Activated T-helper 1 cell treated with anti-CD3 and anti-CD28 coated beads, Interleukin-12 subunit alpha, Interleukin-12 subunit beta, Interleukin-2, Interleukin-4 antibody, amounts not matched to agents 30 ng/mL and 10 ng/mL and 1 ng/mL, durations not matched to agents 14 hours and 24 hours and 36 hours (primary cell): ENCODE data around the gene STAT1. TPM values are rescaled to one million over a fixed set of nuclear protein-coding genes. Genes with fewer than 3 reads are reported as not detected.
A peak's percentile ranks its signal among the peaks of the same experiment; 100 is the strongest.

Experiments used
- DNase-seq: peaks from one replicate; pipeline ENCODE4 v3.0.0; 2021; ENCODE audit warnings: low spot score
- H3K27ac Mint-ChIP-seq: one replicate; pipeline ENCODE4 v1.8.0; 2021; ENCODE audit warnings: mild to moderate bottlenecking, mixed read lengths
- H3K27me3 Mint-ChIP-seq: one replicate; pipeline ENCODE4 v1.8.0; 2022; ENCODE audit warnings: mild to moderate bottlenecking, moderate library complexity, mixed read lengths; ENCODE audit not compliant: insufficient read depth
- H3K36me3 Mint-ChIP-seq: one replicate; pipeline ENCODE4 v1.8.0; 2021; ENCODE audit warnings: low read depth, mixed read lengths
- H3K4me1 Mint-ChIP-seq: one replicate; pipeline ENCODE4 v1.8.0; 2021; ENCODE audit warnings: low read depth, mixed read lengths
- H3K4me3 Mint-ChIP-seq: one replicate; pipeline ENCODE4 v1.8.0; 2021; ENCODE audit warnings: mild to moderate bottlenecking, moderate library complexity, mixed read lengths
- H3K9me3 Mint-ChIP-seq: one replicate; pipeline ENCODE4 v1.8.0; 2021; ENCODE audit warnings: mixed read lengths
- intact Hi-C: fragments of 100-400 bp; cut with micrococcal nuclease; formaldehyde crosslinking; loops from one replicate; pipeline ENCODE4 v1.15.1; 2024
- total RNA-seq: library from RNA; stranded (reverse); gene quantifications from 2 replicates; pipeline ENCODE4 v1.2.3, GENCODE V29; 2022

Gene STAT1
- total RNA-seq, 1 donor from 2014 or later = 129 TPM

DNA sequence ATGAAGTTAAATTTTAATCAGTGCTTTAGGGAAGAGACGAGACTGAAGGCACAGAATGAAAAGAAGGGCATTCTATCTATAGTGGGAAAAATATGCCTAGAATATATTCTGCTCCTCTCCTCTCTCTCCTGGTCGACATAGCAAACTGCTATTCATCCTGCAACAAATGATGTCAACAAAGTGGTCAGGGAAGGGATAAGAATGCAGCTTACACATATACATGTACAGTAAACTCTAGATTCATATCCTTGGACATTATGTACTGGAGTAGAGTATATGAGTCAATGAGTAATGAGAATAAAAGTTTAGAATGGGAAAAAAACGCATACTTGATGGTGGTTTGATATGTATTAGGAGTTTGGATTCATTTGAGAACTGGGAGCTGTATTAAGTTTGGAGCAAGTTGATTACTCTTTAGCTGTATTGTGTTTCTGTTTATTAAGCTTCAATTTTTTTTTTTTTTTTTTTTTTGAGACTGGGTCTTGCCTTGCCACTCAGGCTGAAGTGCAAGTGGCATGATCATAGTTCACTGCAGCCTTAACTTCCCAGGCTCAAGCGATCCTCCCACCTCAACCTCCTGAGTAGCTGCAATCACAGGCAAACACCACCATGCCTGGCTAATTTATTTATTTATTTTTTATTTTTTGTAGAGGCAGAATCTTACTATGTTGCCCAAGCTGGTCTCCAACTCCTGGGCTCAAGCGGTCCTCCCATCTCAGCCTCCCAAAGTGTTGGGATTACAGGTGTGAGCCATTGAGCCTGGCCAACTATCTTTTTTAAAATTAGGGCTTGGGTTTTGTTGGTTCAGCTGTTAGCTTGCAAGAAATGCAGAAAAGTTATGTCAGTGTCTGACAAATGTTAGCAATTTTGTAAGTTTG is 53.8 kb downstream of the STAT1 start:
- no peak for DNase-seq
- H3K36me3 Mint-ChIP-seq = peaks cover 51% of the 10 kb centered on the region
- H3K4me1 Mint-ChIP-seq = peaks cover 13% of the 10 kb centered on the region
- no peaks in the 10 kb centered on the region for H3K27me3 Mint-ChIP-seq
- H3K4me3 Mint-ChIP-seq = no peak overlapping the region
- peak overlapping the region; percentile 31 for H3K27ac Mint-ChIP-seq
- H3K9me3 Mint-ChIP-seq = peaks cover 17% of the 10 kb centered on the region
- intact Hi-C loops = loop anchor here (5.0 kb wide), 1 partner anchor 1098 kb away; no protein-coding TSS in a partner anchor

DNA sequence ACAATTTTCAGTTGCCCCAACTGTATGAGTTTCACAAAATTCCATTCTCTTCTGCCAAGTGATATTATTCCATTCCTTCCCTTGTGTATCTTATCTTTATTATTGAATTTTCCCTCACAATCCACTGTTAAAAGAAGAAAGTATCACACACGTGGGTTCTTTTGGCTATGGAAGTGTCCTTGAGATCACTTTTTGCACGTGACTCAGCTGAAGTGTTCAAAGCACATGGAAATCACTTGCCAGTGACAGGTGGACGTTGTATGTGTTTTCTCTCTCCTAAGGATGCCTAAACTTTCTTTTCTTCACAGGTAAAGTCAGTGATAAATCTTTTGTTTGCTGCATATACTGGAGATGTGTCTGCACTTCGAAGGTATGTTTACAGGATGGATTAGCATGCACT is 60.7 kb downstream of the STAT1 start:
- no peaks in the 10 kb centered on the region for H3K4me1 Mint-ChIP-seq
- H3K36me3 Mint-ChIP-seq = peaks cover 8% of the 10 kb centered on the region
- H3K9me3 Mint-ChIP-seq = peaks cover 15% of the 10 kb centered on the region
- no peak for DNase-seq
- no peak overlapping the region for H3K4me3 Mint-ChIP-seq
- no peak overlapping the region for H3K27ac Mint-ChIP-seq
- no peaks in the 10 kb centered on the region for H3K27me3 Mint-ChIP-seq
- intact Hi-C loops = no loop called here

DNA sequence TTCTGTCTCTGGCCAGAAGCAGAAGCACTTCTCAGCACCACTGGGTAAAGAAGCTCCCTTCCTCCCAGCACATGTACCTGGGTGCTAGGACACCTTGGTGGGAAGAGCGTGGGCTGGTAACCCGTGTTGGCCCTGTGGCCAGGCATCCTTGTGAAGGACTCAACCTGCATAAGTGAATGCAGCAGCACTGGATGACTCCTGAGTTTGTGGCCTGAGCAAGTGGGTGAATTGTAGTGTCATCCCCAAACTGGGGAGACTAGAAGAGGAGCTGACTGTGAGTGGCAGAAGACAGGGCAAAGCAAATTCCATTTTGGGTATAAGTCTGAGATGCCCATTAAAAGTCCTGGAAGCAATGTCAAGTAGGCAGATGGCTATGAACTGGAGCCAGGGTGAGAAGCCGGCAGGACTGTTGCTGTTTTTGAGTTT is 63.4 kb downstream of the STAT1 start:
- H3K4me1 Mint-ChIP-seq = peaks cover 6% of the 10 kb centered on the region
- H3K9me3 Mint-ChIP-seq = no peaks in the 10 kb centered on the region
- H3K27me3 Mint-ChIP-seq = no peaks in the 10 kb centered on the region
- no peak overlapping the region for H3K27ac Mint-ChIP-seq
- intact Hi-C loops = no loop called here
- DNase-seq = no peak
- no peak overlapping the region for H3K4me3 Mint-ChIP-seq
- H3K36me3 Mint-ChIP-seq = no peaks in the 10 kb centered on the region

DNA sequence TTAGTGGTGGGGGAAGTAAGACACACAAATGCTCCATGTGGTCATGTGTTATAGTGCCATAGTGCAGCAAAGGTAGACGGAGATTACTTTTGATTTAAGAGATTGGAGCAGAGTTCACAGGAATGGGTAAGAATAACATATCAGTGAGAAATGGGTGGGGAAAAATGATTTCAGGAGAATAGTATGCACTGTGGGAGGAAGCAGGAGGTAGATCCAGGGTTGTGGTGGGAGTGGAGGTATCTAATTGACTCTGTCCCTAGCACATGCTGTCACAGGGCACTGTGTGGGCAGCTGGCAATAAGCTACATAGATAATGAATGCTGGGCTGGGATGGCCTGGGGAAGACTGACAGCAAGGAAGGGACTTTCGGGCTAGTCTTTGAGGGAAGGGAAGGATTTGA is 65.3 kb downstream of the STAT1 start:
- Mint-ChIP-seq H3K27ac (no peak overlapping the region), H3K4me1 (peaks cover 6% of the 10 kb centered on the region), H3K27me3 (no peaks in the 10 kb centered on the region), H3K9me3 (no peaks in the 10 kb centered on the region), H3K4me3 (no peak overlapping the region), H3K36me3 (no peaks in the 10 kb centered on the region)
- DNase-seq = no peak
- intact Hi-C loops = loop anchor here (1.0 kb wide), 2 partner anchors 68 to 167 kb away; partner anchors contain the start of gene GLS

DNA sequence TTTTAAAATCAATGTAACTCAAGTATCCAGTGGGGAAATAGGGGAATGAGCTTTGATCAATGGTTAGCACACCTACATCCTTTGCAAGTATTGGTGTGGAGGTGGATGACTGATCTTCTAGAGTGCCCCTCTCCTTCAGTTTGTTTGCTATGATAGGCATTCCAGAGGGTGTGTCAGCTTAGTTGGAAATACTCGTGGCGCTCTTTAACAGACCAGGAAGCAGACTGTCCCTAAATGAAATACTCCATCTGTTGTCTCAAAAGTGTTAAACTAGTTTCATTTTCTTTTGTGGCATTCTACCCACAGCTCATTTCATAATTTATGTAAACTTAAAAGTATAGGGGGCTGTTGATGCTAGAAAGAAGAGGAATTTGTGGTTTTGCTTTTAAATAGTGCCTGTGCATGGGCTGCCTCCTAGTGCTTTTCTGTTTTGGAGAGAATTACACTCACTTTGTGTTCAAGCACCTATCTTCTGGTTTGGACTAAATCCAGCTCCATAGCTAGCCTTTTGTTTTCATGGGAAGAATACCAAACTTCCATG is 66.2 kb downstream of the STAT1 start:
- peak overlapping the region; percentile 51 for H3K27ac Mint-ChIP-seq
- peaks cover 6% of the 10 kb centered on the region for H3K4me1 Mint-ChIP-seq
- H3K36me3 Mint-ChIP-seq = no peaks in the 10 kb centered on the region
- H3K27me3 Mint-ChIP-seq = no peaks in the 10 kb centered on the region
- H3K4me3 Mint-ChIP-seq = no peak overlapping the region
- no peak for DNase-seq
- H3K9me3 Mint-ChIP-seq = no peaks in the 10 kb centered on the region
- intact Hi-C loops = loop anchor here (1.0 kb wide), 2 partner anchors 67 to 166 kb away; partner anchors contain the start of gene GLS

DNA sequence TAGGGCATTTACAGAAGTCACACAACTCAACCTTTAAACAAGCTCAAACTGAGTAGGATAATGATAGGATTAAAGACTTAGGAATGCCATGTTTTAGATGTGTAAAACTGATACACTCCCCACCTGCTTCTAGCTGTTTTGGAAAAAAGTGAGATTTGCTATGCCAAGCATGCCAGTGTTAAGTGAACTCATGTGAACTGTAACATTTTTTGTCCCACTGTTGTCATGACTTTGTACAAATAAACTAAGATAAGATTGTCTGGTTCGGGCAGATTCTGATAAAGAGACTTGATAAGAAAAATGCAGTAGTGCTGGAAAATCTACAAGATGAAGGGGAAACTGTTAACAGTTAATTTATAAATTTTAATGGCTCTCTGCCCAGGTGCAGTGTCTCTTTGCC is 66.8 kb downstream of the STAT1 start:
- Mint-ChIP-seq H3K9me3 (no peaks in the 10 kb centered on the region), H3K36me3 (no peaks in the 10 kb centered on the region), H3K4me3 (no peak overlapping the region), H3K27me3 (no peaks in the 10 kb centered on the region), H3K4me1 (peaks cover 6% of the 10 kb centered on the region), H3K27ac (no peak overlapping the region)
- DNase-seq = no peak
- intact Hi-C loops = no loop called here

DNA sequence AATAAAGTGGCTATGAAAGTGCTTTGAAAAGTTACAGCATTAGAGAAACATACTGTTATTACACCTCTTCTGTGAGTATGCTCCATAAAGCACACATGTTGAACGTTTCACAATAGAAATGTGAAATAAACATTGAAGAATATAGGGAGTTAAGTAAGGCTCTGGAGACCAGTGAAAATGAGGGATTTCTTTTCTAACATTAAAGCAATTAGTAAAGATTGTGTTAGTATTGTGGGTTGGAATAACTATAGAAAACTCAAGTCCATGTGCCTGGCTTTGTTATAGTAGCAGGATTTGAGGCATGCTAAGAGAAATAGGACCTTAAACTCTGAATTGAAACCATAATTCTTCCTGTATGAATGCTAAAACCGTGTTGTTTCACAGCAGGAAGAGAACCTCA is 70.3 kb downstream of the STAT1 start:
- H3K9me3 Mint-ChIP-seq = no peaks in the 10 kb centered on the region
- H3K36me3 Mint-ChIP-seq = peaks cover 7% of the 10 kb centered on the region
- H3K4me1 Mint-ChIP-seq = peaks cover 6% of the 10 kb centered on the region
- no peak overlapping the region for H3K4me3 Mint-ChIP-seq
- H3K27ac Mint-ChIP-seq = no peak overlapping the region
- intact Hi-C loops = no loop called here
- H3K27me3 Mint-ChIP-seq = no peaks in the 10 kb centered on the region
- DNase-seq = no peak

DNA sequence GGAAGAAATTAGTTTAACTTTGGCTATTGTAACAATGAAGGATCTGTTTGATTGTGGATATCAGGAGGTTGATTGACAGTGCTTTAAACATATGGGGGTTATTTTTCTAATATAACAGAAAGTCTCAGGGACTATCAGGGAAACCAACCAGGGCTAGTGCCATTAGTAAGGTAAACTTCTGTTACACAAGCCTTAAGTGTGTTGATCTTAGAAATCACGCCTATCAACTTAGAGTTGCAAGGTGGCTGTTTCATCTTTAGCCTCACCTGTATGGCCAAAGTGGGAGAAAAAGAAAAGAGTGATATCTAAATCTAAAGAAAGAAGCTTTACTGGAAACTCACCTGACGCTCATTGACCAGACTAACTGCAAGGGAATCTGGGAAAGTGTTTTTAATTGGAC is 71.3 kb downstream of the STAT1 start:
- Mint-ChIP-seq H3K4me1 (peaks cover 6% of the 10 kb centered on the region), H3K36me3 (peaks cover 7% of the 10 kb centered on the region), H3K27me3 (no peaks in the 10 kb centered on the region), H3K27ac (no peak overlapping the region), H3K4me3 (no peak overlapping the region), H3K9me3 (no peaks in the 10 kb centered on the region)
- intact Hi-C loops = no loop called here
- no peak for DNase-seq

DNA sequence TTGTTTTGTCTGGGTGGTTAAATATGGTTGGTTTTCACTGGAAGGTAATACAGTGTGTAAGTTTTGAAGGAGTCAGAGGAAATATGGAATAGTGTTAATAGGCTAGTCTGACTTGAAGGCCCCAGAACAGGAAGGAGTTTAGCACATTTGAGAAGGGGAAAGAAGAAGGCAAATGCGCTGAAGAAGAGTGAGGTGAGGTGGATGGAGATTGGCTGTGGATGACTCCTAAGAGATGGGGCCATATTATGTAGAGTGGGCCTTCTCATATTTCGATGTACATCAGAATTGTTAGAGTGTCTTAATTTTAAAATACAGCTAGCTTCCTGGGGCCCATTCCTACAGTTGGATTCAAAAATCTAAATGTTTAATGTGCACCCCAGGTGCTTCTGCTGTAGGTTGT is 72.4 kb downstream of the STAT1 start:
- Mint-ChIP-seq H3K4me1 (peaks cover 4% of the 10 kb centered on the region), H3K9me3 (no peaks in the 10 kb centered on the region), H3K27me3 (no peaks in the 10 kb centered on the region), H3K27ac (no peak overlapping the region), H3K36me3 (peaks cover 7% of the 10 kb centered on the region), H3K4me3 (no peak overlapping the region)
- no peak for DNase-seq
- intact Hi-C loops = no loop called here

DNA sequence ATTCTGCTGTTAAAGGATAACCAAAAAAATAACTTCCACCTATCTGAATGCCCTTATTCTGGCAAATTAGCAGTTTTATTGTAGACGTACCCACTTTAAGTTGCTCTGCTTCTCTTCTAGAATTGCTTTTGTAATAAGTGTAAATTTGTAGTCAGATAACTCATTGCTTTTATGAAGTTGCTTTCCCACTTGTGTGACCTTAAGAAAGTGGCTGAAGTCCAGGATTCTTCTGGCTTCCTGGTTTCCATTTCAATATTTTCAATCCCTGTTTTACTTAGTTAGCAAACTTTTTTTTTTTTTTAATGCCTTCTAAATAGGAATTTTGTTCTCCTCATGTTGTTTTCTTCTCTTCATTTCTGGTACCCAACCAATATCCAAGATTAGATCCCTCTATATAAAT is 73.5 kb downstream of the STAT1 start:
- intact Hi-C loops = no loop called here
- Mint-ChIP-seq H3K27ac (no peak overlapping the region), H3K27me3 (no peaks in the 10 kb centered on the region), H3K4me1 (no peaks in the 10 kb centered on the region), H3K4me3 (no peak overlapping the region), H3K36me3 (peaks cover 12% of the 10 kb centered on the region), H3K9me3 (no peaks in the 10 kb centered on the region)
- DNase-seq = no peak

DNA sequence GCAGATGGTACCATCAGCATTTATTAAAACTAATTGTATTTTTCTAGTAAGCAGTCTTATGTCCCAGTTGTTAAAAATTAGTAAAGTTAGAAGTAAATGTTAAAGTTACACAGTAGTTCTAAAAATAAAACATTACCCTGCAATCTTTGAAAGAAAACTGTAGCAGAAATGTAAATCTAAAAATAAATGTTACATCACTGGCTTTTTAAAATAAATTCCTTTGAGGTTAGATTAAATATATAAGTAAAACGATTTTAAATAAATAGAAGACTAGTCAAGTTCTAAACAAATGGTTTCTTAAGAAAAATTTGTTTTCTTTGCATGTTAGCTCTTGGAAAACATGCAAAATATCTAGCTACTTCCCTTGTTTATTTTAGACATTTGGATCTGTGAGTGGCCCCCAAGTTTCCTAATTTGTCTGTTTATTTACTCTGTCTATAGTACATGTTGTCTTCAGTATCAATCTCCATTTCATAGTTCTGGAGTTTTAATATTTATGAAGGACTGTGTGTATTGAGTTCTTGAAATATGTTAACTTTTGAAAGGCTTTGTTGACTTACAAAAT is 75.1 kb downstream of the STAT1 start:
- H3K27ac Mint-ChIP-seq = no peak overlapping the region
- DNase-seq = no peak
- peaks cover 15% of the 10 kb centered on the region for H3K36me3 Mint-ChIP-seq
- H3K27me3 Mint-ChIP-seq = no peaks in the 10 kb centered on the region
- intact Hi-C loops = no loop called here
- no peaks in the 10 kb centered on the region for H3K9me3 Mint-ChIP-seq
- H3K4me3 Mint-ChIP-seq = no peak overlapping the region
- peaks cover 4% of the 10 kb centered on the region for H3K4me1 Mint-ChIP-seq

DNA sequence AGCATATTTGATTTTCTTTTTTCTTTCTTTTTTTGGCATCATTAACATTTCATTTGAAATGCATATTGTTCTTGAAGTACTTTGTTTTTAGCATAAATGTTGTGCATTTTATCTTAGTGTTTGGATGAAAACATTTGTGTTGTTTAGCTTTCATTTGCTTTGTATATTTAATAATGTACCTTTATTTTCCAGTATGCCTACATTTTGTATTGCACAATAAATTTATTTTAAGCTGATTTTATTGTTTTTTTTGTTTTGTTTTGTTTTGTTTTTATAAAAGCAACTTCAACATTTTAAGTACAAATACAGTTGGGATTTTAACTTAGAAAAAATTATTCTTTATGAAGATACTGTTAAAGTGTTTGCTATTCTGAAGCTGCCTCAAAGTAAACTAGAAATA is 78.9 kb downstream of the STAT1 start:
- Mint-ChIP-seq H3K27ac (no peak overlapping the region), H3K36me3 (peaks cover 24% of the 10 kb centered on the region), H3K27me3 (no peaks in the 10 kb centered on the region), H3K9me3 (no peaks in the 10 kb centered on the region), H3K4me3 (no peak overlapping the region), H3K4me1 (peaks cover 5% of the 10 kb centered on the region)
- intact Hi-C loops = no loop called here
- DNase-seq = no peak

DNA sequence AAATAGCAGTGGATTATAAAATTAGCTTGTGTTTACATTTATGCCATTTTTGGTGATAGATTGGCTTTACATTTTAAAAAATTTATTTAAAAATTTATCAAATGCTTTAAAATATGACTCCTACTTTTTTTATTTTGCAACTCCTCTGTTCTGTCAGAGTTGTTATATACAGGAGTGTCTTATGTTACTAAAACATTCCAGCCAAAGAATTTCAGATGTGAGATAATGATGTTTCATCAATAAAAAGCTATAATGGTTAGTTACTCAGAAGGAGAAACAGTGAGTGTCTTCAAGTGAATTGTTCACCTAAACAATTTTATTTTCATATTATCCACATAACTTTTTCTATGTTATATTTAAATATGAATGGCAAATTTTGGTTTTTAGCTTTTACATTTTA is 80.6 kb downstream of the STAT1 start:
- Mint-ChIP-seq H3K27me3 (no peaks in the 10 kb centered on the region), H3K9me3 (no peaks in the 10 kb centered on the region), H3K4me3 (no peak overlapping the region), H3K4me1 (peaks cover 5% of the 10 kb centered on the region), H3K36me3 (peaks cover 25% of the 10 kb centered on the region), H3K27ac (no peak overlapping the region)
- DNase-seq = no peak
- intact Hi-C loops = no loop called here
